HG03469 (cell line): ENCODE data around the gene FRMD4B.
"Not testable (repeated sequence)": the region's sequence is repeated elsewhere in the genome, so short reads cannot be mapped to it uniquely, and the experiment has no call there.

Source experiments
- ATAC-seq: cut with Tn5 transposase; IDR thresholded peaks from one replicate; pipeline ENCODE4 v1.9.1; 2021; ENCODE audit warnings: mild to moderate bottlenecking, moderate library complexity, moderate number of reproducible peaks; ENCODE audit not compliant: unreplicated experiment

The FRMD4B gene

DNA sequence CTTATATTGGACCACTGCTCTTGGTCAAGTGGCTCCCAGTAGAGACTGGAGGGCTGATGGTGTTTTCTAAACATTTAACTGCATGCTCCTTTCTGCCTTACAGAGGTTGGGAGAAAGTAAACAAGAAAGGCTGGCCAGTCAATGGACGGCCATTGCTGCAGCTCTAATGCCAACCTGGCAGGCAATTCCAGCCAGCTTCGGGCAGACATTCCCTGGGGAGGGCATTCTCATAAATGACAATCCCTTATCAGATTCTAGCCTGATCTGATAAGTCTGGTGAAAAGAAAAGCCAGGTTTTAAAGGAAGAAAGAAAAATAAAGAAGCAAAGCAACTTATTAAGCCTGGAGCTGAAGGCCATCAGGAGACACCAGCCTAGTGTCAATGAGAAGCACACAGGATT lies 60.7 kb downstream of the FRMD4B start:
- ATAC-seq, result no peak

DNA sequence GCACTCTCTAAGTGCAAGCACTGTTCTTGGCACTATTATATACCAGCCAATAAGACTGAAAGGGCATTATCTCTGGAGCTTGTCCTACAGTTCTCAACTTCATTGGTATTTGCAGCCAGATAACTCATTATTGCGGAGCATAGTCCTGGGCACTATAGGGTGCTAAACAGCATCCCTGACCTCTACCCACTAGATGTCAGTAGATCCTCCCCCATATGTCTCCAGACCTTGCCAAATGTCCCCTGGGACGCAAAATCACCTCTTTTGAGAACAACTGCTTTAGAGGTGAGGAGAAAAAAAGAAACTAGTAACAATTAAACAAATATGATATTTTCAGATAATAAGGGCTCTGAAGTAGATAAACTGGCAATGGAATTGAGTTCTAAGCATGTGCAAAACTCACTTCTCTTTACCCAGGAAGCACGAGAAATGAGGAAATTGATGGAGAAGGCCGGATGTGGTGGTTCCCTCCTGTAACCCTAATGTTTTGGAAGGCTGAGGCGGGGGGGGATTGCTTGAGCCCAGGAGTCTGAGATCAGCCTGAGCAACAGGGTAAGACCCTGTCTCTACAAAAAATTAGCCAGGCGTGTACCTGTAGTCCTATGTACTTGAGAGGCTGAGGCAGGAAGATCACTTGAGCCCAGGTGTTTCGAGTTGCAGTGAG lies 61.4 kb downstream of the FRMD4B start:
- peak; percentile 53 for ATAC-seq

DNA sequence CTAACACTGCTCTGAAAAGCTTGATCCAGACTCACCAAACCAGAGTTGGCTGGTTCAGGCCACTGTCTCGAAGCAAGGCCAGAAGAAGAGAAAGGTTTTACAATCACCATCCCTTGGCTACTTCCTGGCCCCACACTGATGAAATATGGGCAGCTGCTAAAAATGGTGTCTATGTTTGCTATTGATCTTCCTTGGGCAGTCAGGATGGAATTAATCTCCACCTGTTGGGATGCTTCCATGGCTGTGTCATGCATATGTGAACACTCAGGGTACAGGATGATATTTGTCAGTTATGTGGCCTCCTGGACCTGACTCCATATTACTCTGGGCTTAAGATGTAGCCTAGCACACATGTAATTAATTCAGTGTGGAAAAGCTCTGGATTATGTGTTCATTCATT lies 61.9 kb downstream of the FRMD4B start:
- no peak for ATAC-seq

DNA sequence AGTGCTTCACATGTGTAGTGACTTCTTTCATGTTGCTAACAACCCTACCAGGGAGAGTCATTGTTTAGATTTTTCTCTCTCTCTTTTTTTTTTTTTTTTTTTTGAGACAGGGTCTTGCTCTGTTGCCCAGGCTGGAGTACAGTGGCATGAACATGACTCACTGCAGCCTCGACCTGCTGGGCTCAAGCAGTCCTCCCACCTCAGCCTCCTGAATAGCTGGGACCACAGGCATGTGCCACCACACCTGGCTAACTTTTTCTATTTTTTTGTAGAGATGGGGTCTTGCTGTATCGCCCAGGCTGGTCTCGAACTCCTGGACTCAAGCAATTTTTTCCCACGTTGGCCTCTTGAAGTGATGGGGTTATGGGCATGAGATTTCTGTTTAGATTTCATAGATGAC lies 63.4 kb downstream of the FRMD4B start:
- not testable (repeated sequence) for ATAC-seq

DNA sequence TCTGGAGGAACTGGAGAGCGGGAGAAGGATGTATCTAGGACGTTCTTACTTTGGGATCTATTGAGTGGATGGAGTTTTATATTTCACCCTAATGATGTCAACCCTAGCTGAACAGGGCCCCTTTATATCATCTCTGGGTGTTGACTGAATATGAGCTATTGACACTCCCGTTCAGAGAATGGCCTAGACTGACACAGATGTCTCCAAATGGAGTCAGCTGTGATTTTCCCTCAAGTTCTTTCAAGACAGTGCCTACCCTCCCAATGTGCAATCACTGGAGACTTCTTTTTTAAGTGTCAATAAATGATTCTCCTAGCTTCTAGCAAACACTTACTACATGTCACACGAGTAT lies 63.8 kb downstream of the FRMD4B start:
- ATAC-seq, result no peak

DNA sequence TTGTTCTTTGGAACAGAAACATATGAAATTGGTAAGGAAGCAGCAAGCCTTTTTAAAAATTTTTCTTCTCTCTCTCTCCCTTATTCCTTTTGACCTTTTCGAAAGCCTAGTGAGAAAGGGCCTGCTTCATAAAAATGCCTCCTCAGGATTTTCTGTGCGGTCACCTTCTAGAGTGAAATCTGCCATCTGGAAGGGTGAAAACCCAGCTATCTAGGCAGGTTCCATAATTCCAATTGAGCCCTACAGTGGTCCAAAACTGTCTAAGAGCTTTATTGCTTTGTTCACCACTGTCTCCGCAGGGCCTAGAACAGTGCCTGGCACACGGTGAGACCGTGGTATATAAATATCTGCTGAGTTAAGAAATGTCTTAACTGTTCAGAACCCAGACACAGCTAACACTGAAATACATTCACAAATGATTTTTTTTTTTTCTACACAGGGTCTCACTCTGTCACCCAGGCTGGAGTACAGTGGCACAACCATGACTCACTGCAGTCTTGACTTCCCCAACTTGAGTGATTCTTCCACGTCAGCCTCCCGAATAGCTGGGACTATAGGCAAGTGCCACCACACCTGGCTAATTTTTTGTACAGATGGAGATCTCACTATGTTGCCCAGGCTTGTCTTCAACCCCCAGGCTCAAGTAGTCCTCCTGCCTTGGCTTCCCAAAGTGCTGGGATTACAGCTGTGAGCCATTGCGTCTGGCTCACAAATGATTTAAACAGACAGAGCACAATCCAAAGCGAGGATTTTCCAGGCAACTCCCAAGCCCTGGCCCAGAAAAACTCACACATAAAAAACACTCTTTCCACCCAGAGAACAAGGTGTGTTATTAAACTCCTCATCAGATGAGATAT lies 64.4 kb downstream of the FRMD4B start:
- ATAC-seq, result no peak

DNA sequence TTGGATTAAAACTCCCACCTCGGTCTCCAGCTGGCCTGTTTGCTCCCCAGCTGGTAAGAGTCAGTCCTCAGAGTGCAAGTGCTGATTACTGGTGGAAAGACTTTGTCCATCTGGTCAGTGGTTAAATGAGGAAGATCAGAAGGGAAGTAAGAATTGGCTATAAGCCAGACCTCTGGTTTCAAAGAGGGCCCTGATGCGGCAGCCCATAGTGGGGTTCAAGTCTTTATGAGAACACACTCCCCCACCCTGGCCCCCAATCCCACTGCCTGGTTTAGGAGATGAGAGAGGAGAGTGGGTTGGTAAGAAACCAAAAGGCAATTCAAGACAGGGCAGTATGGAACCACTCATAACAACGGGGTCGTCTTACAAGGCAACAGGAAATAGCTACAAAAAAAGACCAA lies 65.0 kb downstream of the FRMD4B start:
- ATAC-seq, result peak; percentile 55

DNA sequence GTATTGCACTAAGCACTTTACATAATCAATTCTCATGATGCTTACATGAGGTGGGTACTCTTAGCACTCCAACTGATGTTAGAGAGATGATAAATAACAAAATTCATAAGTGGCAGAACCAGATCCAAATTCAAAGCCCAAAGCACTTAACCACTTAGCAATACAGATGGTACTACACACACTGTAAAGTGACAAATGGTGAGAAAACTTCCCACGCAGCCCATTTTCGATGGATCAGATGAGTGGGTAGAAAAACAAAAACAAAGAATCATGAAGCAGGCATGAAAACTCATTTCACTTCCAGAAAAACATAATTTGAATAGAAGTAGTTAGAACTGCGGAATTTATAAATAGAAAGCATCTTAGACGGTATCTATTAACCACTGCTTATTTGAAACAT lies 66.2 kb downstream of the FRMD4B start:
- ATAC-seq, result no peak

DNA sequence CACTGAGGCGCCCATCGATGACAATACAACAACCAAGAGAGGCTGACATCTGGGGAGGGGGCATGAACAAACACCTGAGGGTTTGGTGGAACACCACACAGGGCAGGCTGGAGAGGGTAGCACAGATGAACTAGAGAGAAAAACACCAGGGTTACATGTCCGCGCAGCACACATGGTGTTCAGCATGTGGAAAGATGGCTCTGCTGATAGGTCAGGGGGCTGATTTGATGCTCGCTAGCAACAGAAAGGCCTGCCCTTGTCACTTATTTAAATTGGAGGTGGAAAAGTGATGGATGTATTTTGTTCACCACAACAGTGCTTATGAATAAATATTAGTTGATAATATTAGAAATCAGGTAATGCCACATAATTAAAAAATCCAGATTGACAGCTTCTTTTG lies 67.5 kb downstream of the FRMD4B start:
- ATAC-seq, result no peak

DNA sequence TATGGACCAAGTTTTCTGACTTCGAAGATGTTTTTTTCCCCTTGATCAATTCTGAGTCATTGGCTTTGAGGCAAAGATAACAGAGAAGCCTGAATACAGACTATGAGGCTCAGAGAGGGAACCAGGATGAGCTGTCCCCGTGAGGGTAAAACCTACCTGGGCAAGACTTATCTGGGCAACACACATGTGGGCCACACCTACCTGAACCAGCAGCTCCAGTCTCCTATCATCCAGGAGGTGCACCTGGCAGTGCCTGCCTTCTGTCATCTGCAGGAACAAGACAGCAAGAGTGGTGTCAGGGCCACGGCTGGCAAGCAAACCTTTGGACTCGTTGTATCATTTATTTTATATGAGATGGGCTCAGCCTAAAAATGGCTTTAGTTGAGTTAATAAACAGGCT lies 72.6 kb downstream of the FRMD4B start:
- ATAC-seq, result no peak

DNA sequence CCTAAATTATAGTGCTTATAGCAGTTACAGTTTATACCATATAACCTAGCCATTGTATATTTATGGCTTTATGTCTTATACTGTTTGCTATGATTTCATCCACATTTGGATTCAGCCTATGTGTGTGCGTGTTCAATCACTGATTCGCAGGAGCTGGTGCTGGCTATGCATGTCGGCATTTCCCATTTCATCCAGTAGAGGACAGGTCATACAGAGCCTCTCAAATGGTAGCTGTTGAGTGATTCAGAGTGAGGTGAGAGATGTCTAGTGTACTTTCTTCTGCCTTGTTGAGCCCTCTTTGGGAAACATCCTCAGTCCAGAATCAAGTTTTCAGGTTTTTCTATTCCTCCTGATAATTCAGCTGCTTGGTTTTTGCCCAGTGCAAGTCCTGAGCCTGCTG lies 76.1 kb downstream of the FRMD4B start:
- ATAC-seq, result no peak

DNA sequence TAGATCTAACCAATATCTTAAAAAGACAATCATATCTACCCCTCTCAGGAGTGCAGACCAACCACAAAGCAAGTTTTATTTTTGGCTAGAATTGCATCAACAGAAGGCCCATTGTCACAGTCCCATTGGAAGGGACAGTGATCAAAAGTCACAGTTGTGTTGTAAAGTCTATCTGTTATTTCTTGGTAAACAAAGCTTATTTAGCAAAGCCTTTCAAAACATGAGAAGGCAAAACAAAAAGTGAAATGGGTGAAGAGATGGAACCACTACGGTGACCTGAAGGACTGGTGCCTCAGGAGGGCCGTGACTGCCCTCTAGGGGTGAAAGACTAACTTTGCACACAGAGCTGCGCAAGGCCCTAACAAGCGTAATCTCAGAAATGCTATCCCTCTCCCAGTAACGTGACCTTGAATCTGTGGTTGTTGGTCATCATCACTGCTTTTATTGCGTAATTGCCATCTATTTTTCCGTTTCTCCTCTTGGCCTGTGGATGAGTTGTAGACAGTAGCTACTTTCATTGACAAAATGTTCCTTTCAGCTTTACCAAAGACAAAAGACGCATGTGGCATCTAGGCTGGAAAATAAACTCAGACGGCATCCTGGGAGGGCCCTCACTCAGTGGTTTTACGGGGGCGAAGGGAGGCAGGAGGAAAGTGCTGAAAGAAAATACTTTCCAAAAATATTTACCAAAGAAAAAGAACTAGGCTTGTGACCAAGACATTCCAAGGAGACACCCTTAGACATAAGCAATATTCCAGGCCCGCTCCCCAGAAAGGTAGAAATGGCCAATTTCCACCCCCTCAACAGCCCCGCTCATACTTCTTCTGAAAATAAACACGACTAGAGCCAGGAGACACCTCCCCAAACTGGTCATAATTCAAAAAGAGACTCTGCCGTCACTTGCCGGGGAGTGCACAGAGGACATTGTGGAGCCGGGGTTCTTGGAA lies 79.4 kb downstream of the FRMD4B start:
- peak; percentile 98 for ATAC-seq

DNA sequence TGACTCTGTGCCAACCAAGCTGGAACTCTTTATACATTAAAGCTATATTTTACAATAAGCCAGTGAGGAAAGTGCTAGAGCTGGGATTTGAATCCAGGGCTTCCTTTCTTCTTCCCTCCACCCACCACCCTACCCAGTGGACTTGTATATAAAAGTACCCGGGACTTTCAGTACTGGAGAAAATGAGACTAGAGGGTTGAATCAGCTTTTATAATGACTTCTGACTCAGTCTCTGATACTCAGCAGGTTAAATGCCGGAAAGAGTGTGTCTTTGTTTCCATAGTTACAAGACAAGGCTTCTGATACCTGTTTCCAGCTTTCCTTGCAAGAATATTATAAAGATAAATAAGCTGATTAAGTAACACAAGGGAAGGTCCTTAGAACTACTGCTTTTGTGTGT lies 80.9 kb downstream of the FRMD4B start:
- ATAC-seq, result no peak

DNA sequence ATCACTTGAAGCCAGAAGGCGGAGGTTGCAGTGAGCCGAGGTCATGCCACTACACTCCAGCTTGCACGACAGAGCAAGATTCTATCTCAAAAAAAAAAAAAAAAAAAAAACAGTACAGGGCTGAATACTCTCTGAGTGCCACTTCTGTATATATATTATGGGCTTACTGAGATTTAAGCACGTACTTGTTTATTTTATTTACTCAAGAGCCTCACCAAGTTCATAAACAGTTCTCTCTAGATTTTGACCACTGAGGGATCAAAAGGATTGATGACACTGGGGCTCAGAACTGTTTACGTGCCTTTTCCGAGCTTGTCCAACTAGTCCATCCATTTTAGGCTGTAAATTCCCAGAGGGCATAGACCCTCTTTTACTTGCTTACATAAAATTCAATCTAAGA lies 81.5 kb downstream of the FRMD4B start:
- ATAC-seq, result no peak

DNA sequence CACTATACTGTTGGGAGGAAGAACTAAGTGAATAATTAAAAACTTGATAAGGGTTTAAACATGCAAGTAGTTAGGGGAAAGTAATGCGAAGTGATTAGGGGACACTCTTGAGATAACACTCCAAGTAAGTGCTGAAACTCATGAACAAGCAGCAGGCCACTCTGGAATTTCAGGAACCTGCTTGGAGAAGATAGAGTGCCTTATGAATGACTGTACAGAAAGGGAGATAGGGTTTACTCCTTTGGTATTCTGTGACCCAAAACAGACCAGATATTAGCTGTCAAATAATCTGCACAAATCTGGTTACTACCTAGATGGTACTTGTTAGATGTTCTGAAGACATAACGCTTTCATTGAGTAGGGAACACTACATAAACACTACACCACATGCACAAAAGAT lies 85.6 kb downstream of the FRMD4B start:
- ATAC-seq, result no peak

DNA sequence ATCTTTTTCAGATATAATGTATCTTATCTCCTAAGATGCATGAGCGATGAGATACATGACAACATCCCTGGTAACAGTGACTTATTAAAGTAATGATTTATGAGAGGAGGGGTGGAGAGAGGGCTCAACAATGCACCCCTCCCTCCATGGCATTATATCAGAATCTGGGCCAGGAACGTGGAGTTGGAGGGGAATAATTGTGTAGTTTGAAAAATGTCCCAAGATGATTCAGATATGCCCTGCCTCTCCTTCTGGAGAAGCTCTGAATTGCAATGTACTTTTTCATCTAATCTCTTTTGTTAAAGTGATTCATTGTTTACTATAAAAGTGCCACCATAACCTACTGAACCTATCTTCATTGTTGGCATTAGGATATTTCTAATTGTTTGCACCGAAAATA lies 86.5 kb downstream of the FRMD4B start:
- no peak for ATAC-seq

DNA sequence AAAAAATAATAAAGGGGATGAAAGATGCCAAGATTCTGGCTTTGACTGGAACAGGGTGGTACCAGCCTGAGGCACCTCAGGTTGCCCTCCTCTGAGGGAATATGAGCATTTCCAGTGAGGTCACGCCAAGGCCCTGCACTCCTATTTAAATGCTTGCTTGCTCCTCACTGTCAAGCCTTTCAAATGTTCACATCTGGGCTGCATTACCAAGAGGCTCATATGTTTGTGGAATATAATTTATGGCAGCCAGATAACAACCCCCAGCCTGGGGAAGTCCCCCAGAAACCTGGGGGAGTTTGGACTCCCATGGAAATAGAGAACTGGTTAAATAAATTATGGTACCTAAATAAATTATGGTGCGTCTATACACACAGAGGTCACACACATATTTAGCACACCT lies 88.4 kb downstream of the FRMD4B start:
- ATAC-seq, result no peak

DNA sequence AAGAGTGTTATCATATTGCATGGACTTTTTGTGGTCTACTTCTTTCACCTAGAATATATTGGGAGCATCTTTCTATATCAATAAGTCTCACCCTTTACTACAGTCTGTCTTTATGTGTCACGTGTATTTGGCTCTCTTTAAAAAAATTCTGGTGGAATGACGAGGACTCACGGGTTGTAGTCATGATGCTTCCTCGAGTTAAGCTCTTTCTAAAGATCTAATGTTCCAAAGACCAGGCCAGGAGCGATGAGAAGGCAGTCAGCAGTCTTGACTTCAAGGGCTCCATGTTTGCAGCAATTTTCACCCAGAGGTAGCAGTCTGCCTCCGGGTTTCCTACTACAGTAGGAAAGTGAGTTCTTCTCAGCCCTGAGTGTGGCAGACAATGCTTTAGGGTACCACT lies 88.9 kb downstream of the FRMD4B start:
- no peak for ATAC-seq

DNA sequence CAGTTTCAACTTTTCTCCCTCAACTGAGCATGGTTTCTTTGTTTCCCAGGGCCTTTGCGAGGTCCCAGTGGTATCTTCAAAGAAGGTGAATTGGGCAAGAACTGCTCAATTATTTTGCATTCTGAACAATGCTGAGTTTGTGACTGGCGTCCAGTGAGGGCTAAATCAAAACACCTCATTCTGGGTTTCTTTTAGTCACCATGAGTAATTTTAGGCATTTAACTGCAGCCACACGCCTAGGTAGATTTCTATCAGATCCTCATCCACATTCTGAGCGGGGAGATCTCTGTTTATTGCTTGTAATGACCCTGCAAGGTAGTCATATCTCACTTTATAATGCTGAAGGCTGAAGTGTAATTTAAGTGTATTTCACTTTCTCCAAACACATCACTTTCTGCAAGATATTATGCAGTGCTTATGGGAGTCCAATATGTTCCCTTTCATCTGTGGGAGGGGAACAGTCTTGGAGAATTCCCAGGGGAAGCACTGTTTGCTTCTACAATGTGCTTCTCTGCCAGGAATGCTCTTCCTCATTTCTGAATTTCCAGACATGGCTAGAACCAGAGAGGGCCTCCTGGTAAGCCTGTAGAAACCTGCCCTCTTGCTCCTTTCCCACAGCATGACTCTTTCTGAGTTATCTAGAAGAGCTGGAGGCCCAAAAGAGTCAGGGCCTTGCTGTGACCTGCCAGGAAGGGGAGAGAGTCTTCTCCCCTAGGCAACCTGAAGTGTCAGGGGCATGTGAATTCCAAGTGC lies 91.7 kb downstream of the FRMD4B start:
- peak; percentile 55 for ATAC-seq

DNA sequence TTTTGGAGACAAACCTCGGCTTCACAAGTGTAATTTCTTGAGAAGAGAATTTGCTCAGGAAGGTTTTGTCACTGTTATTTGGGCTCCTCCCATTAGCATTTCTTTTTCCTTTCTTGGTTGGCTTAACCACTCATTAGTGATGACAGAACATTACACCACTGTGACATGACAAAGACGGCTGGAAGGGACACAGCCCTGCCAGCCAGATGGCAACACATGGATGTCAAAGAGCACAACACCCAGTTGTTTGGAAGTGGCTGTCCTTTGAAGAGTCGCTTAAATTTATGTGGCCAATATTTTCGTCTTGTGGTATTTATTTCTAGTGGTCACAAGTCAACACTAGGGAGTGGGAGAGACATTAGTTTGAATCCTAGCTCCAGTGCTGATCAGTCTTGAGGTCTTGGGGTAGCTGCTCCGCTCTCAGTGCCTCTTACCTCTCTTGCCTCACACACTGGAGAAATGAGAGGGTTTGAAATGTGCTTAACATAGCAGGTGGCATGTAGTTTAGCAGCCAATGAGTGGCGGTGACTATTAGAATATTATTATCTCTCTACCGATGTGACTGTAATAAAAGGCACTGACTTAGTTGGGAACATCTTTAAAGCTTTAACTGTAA lies 92.8 kb downstream of the FRMD4B start:
- ATAC-seq, result no peak
